OCI-LY7 (cell line): ENCODE measurements around the gene EPB41. TPM values are rescaled to one million over a fixed set of nuclear protein-coding genes. Genes with fewer than 3 reads are reported as not detected.

ENCODE experiments used
- BruUV-seq: library from RNA; stranded (reverse); fragments of 400-500 nt; replicated peaks from 2 replicates; lab custom pipeline; 2021; lab: Mats Ljungman, UMichigan
- CTCF ChIA-PET: fragments of 300-600 bp; sonication (Branson Sonifier 250); formaldehyde crosslinking; loops from one replicate; lab custom pipeline; 2022; ENCODE audit warnings: antibody characterized with exemption; ENCODE audit not compliant: unreplicated experiment; lab: Charles Lee
- POLR2A ChIA-PET: fragments of 300-600 bp; sonication (Branson Sonifier 250); formaldehyde crosslinking; loops from one replicate; lab custom pipeline; 2022; ENCODE audit warnings: antibody characterized with exemption; lab: Charles Lee
- DNase-seq: peaks from one replicate; pipeline ENCODE4 v3.0.0-alpha.2; 2015; ENCODE audit warnings: low spot score
- H2AFZ ChIP-seq: fragments of 200-600 bp; sonication (generic), shearing (Covaris generic); 2 replicates; pipeline ENCODE4 v1.6.1; 2014; ENCODE audit warnings: mild to moderate bottlenecking, antibody characterized with exemption, low read length, moderate library complexity
- H3K27ac ChIP-seq: fragments of 200-600 bp; sonication (generic); 2 replicates; pipeline ENCODE4 v1.5.1; 2014; ENCODE audit warnings: mixed run types, low read depth, mild to moderate bottlenecking, moderate library complexity, low read length, inconsistent platforms; ENCODE audit not compliant: poor library complexity, severe bottlenecking
- H3K36me3 ChIP-seq: fragments of 200-600 bp; sonication (generic); 2 replicates; pipeline ENCODE4 v1.6.1; 2014; ENCODE audit warnings: mild to moderate bottlenecking, antibody characterized with exemption, low read length, moderate library complexity, mixed read lengths; ENCODE audit not compliant: insufficient read depth
- H3K4me1 ChIP-seq: fragments of 200-600 bp; sonication (generic); 2 replicates; pipeline ENCODE4 v1.5.1; 2014; ENCODE audit warnings: mild to moderate bottlenecking, low read length; ENCODE audit not compliant: insufficient read depth, poor library complexity, severe bottlenecking
- H3K4me2 ChIP-seq: fragments of 200-600 bp; sonication (generic); 2 replicates; pipeline ENCODE4 v1.6.1; 2014; ENCODE audit warnings: mild to moderate bottlenecking, low read length
- H3K4me3 ChIP-seq: fragments of 200-600 bp; sonication (generic); 2 replicates; pipeline ENCODE4 v1.5.1; 2014; ENCODE audit warnings: mild to moderate bottlenecking, low read depth, low read length; ENCODE audit not compliant: poor library complexity, severe bottlenecking
- H3K79me2 ChIP-seq: fragments of 200-600 bp; sonication (generic); 2 replicates; pipeline ENCODE4 v1.6.1; 2016; ENCODE audit warnings: low read depth, mild to moderate bottlenecking, low read length, moderate library complexity, mixed read lengths; ENCODE audit not compliant: insufficient read depth
- H3K9me2 ChIP-seq: fragments of 200-600 bp; sonication (generic); 2 replicates; pipeline ENCODE4 v1.6.1; 2016; ENCODE audit warnings: mild to moderate bottlenecking, low read length, mixed read lengths; ENCODE audit not compliant: insufficient read depth
- H3K9me3 ChIP-seq: fragments of 200-600 bp; sonication (generic); 2 replicates; pipeline ENCODE4 v1.6.1; 2014; ENCODE audit warnings: mild to moderate bottlenecking, mixed run types, low read length, mixed read lengths
- H4K20me1 ChIP-seq: fragments of 200-600 bp; sonication (generic); 2 replicates; pipeline ENCODE4 v1.6.1; 2014; ENCODE audit warnings: mild to moderate bottlenecking, antibody characterized with exemption, low read length, moderate library complexity, mixed read lengths; ENCODE audit not compliant: insufficient read depth
- CTCF ChIP-seq: fragments of 200-600 bp; sonication (generic); conservative IDR thresholded peaks from 2 replicates; pipeline ENCODE4 v1.5.1; 2014; ENCODE audit warnings: mild to moderate bottlenecking, antibody characterized with exemption, low read length, moderate library complexity, mixed read lengths
- EZH2phosphoT487 ChIP-seq: fragments of 200-600 bp; sonication (generic); IDR thresholded peaks from 2 replicates; pipeline ENCODE4 v1.6.1; 2018; ENCODE audit warnings: low read depth, borderline replicate concordance, mild to moderate bottlenecking, mixed run types, antibody characterized with exemption, low read length, moderate library complexity, mixed read lengths
- intact Hi-C: fragments of 100-400 bp; cut with micrococcal nuclease; formaldehyde crosslinking; loops from one replicate; pipeline ENCODE4 v1.10.0; 2022; ENCODE audit not compliant: unreplicated experiment
- total RNA-seq, 2 experiments: library from RNA; depleted of rRNA in 1 of 2; stranded (reverse); fragments of >200 nt in 1 of 2; shearing (Covaris generic) in 1 of 2; gene quantifications; 2 replicates each; pipeline ENCODE4 v1.2.3, GENCODE V29; 2014 to 2022

EPB41 gene
- total RNA-seq, 2 experiments from 2014 or later: 102 to 103 TPM

- no peaks in the 10 kb centered on the region for H3K9me3 ChIP-seq
- POLR2A ChIA-PET: interaction anchor here (0.6 to 1.5 kb wide), 3 partner anchors 15 to 471 kb away, joined by 3 to 4 read pairs (median 4); partner anchors contain the start of gene EPB41
- no peaks in the 10 kb centered on the region for H4K20me1 ChIP-seq
- H3K4me2 ChIP-seq: no peak overlapping the region
- no TSS peak for BruUV-seq
- H3K36me3 ChIP-seq: peaks cover 20% of the 10 kb centered on the region; the same call in 1 of the 2 replicates
- H3K27ac ChIP-seq: no peak overlapping the region
- TF ChIP-seq CTCF: no peak
- no peak for TF ChIP-seq EZH2phosphoT487
- DNase-seq: no peak
- intact Hi-C loops: no loop called here
- H2AFZ ChIP-seq: no peak overlapping the region
- H3K79me2 ChIP-seq: no peaks in the 10 kb centered on the region
- H3K4me1 ChIP-seq: peaks cover 5% of the 10 kb centered on the region
- no peaks in the 10 kb centered on the region for H3K9me2 ChIP-seq
- no peak overlapping the region for H3K4me3 ChIP-seq
- CTCF ChIA-PET: no interaction called here
Measured at GRCh38 chr1:28898405-28898881, 15.9 kb upstream of the EPB41 start.

- Histone ChIP-seq H3K36me3 (peaks cover 16% of the 10 kb centered on the region), H3K4me2 (no peak overlapping the region), H2AFZ (no peak overlapping the region), H3K27ac (no peak overlapping the region), H3K9me2 (no peaks in the 10 kb centered on the region), H3K9me3 (no peaks in the 10 kb centered on the region), H4K20me1 (no peaks in the 10 kb centered on the region), H3K4me3 (no peak overlapping the region), H3K4me1 (peaks cover 5% of the 10 kb centered on the region), H3K79me2 (no peaks in the 10 kb centered on the region)
- TF ChIP-seq EZH2phosphoT487: no peak
- BruUV-seq: no TSS peak
- CTCF ChIA-PET: no interaction called here
- no peak for DNase-seq
- intact Hi-C loops: no loop called here
- POLR2A ChIA-PET: interaction anchor here (1.2 to 1.5 kb wide), 3 partner anchors 10 to 100 kb away, joined by 3 to 5 read pairs (median 4); partner anchors contain the start of gene EPB41
Measured at GRCh38 chr1:28899267-28899666, 15.1 kb upstream of the EPB41 start.

GRCh38 chr1:28900562-28900961 is 13.8 kb upstream of the EPB41 start:
- Histone ChIP-seq H3K9me2 (no peaks in the 10 kb centered on the region), H3K36me3 (peaks cover 12% of the 10 kb centered on the region), H3K4me2 (no peak overlapping the region), H3K79me2 (no peaks in the 10 kb centered on the region), H3K27ac (no peak overlapping the region), H3K9me3 (no peaks in the 10 kb centered on the region), H4K20me1 (no peaks in the 10 kb centered on the region), H2AFZ (no peak overlapping the region), H3K4me1 (peaks cover 5% of the 10 kb centered on the region), H3K4me3 (no peak overlapping the region)
- CTCF ChIA-PET: no interaction called here
- TF ChIP-seq EZH2phosphoT487: no peak
- no peak for TF ChIP-seq CTCF
- DNase-seq: no peak
- BruUV-seq: no TSS peak
- POLR2A ChIA-PET: interaction anchor here (1.2 kb wide), 1 partner anchor 99 kb away, joined by 3 read pairs; no protein-coding TSS in a partner anchor
- intact Hi-C loops: no loop called here
